HL-60/S4 treated with retinoic acid at 250 ng/mL for 4 days and 3 days (cell line): ENCODE results near the gene TMEM98.
"Not testable (repeated sequence)": the region's sequence is repeated elsewhere in the genome, so short reads cannot be mapped to it uniquely, and the experiment has no call there.

Source experiments
- in situ Hi-C: fragments of 300-500 bp; cut with MboI; formaldehyde crosslinking; loops from 2 replicates; pipeline ENCODE4 v1.7.0; 2022; ENCODE audit warnings: low sequenced_read_pairs

Gene TMEM98

GRCh38 chr17:32976605-32977004 is 48.7 kb downstream of the TMEM98 start:
- in situ Hi-C loops: no loop called here

GRCh38 chr17:32980230-32980629 is 52.3 kb downstream of the TMEM98 start:
- in situ Hi-C loops: no loop called here

GRCh38 chr17:32981611-32982010 is 53.7 kb downstream of the TMEM98 start:
- in situ Hi-C loops: not testable (repeated sequence)

- in situ Hi-C loops: no loop called here
Measured at GRCh38 chr17:32985050-32985756, 57.2 kb downstream of the TMEM98 start.

GRCh38 chr17:32987453-32987805 is 59.5 kb downstream of the TMEM98 start:
- in situ Hi-C loops: not testable (repeated sequence)

- in situ Hi-C loops: not testable (repeated sequence)
Measured at GRCh38 chr17:32987868-32988267, 59.9 kb downstream of the TMEM98 start.

GRCh38 chr17:32988481-32989101 is 60.6 kb downstream of the TMEM98 start:
- in situ Hi-C loops: no loop called here

- in situ Hi-C loops: no loop called here
Measured at GRCh38 chr17:32992321-32993033, 64.5 kb downstream of the TMEM98 start.

GRCh38 chr17:32993977-32994376 is 66.0 kb downstream of the TMEM98 start:
- in situ Hi-C loops: no loop called here
